ENCODE measurements around the gene NKX1-2. TPM values are rescaled to one million over a fixed set of nuclear protein-coding genes. Genes with fewer than 3 reads are reported as not detected.
A peak's percentile ranks its signal among the peaks of the same experiment; 100 is the strongest.

Gene NKX1-2
- total RNA-seq, 4 donors from 2014 or later = not detected

- DNase-seq = peak; percentile 91
- intact Hi-C loops (cut with DNase I; ENCODE audit: low total_unique reads) = no loop called here
- Histone ChIP-seq H3K36me3 (no peaks in the 10 kb centered on the region), H3K27ac (peak within 1 kb of the TSS; percentile 88 to 94 (median 91)), H3K4me3 (peak within 1 kb of the TSS; percentile 71 to 87 (median 81)), H3K4me1 (peaks cover 5 to 20% (median 16%) of the 10 kb centered on the region in 4 donors), H3K9me3 (no peaks in the 10 kb centered on the region), H3K27me3 (no peaks in the 10 kb centered on the region)
- 0 to 1% methylated on average over 7 to 37 of the region's 81 CpGs for WGBS, 2 donors (ENCODE audit: low coverage in 1 of 2)
- in situ Hi-C loops (cut with MboI; ENCODE audit: low pct_ligation_motif_present in 1 of 4, low pct_unique_long_range_greater_than_20kb in 1 of 4, low sequenced_read_pairs in 3 of 4) = no loop called here
- no peak for TF ChIP-seq EP300 (IDR thresholded peaks at IDR 0.05; ENCODE audit: low read depth)
- peak in 1 of 3 donors; percentile 63 for TF ChIP-seq POLR2AphosphoS5 (IDR thresholded peaks at IDR 0.05)
- TF ChIP-seq POLR2A (IDR thresholded peaks at IDR 0.05) = peak; percentile 43
- peak in 4 of 5 experiments; percentile 43 to 64 (median 52) for TF ChIP-seq CTCF (IDR thresholded peaks at IDR 0.05)
These were observed 12.0 kb upstream of the NKX1-2 start, which contains the start of gene LHPP for GRCh38 chr10:124461642-124462347. Gene LHPP (plus strand): TSS chr10:124461823. CDS start chr10:124461863, 40 bp downstream.

GRCh38 chr10:124460144-124460543 lies 10.3 kb upstream of the NKX1-2 start:
- Histone ChIP-seq H3K27me3 (peaks cover 13% of the 10 kb centered on the region), H3K4me3 (no peak overlapping the region), H3K4me1 (peaks cover 5 to 16% (median 13%) of the 10 kb centered on the region in 4 donors), H3K9me3 (no peaks in the 10 kb centered on the region), H3K36me3 (no peaks in the 10 kb centered on the region), H3K27ac (no peak overlapping the region)
- intact Hi-C loops (cut with DNase I; ENCODE audit: low total_unique reads) = no loop called here
- TF ChIP-seq POLR2AphosphoS5 (IDR thresholded peaks at IDR 0.05) (no peak), CTCF (IDR thresholded peaks at IDR 0.05) (no peak), POLR2A (IDR thresholded peaks at IDR 0.05) (no peak)
- no peak for DNase-seq
- WGBS, 2 donors (ENCODE audit: low coverage in 1 of 2) = 84% methylated on average over 4 of the region's 5 CpGs; no CpG with 5 or more reads in 1 of the 2 donors
- in situ Hi-C loops (cut with MboI; ENCODE audit: low pct_ligation_motif_present in 1 of 4, low pct_unique_long_range_greater_than_20kb in 1 of 4, low sequenced_read_pairs in 3 of 4) = no loop called here

- TF ChIP-seq EP300 (IDR thresholded peaks at IDR 0.05; ENCODE audit: low read depth) (no peak), POLR2AphosphoS5 (IDR thresholded peaks at IDR 0.05) (no peak), POLR2A (IDR thresholded peaks at IDR 0.05) (no peak), CTCF (IDR thresholded peaks at IDR 0.05) (no peak)
- WGBS, 2 donors (ENCODE audit: low coverage in 1 of 2) = 44 to 46% methylated on average over 1 of the region's 1 CpG
- H3K36me3 ChIP-seq = no peaks in the 10 kb centered on the region
- H3K4me1 ChIP-seq = peaks cover 5 to 13% (median 11%) of the 10 kb centered on the region in 4 donors
- peaks cover 21% of the 10 kb centered on the region for H3K27me3 ChIP-seq
- no peak overlapping the region for H3K27ac ChIP-seq
- no peak overlapping the region for H3K4me3 ChIP-seq
- H3K9me3 ChIP-seq = no peaks in the 10 kb centered on the region
- in situ Hi-C loops (cut with MboI; ENCODE audit: low pct_ligation_motif_present in 1 of 4, low pct_unique_long_range_greater_than_20kb in 1 of 4, low sequenced_read_pairs in 3 of 4) (no loop called here), intact Hi-C loops (cut with DNase I; ENCODE audit: low total_unique reads) (no loop called here)
- DNase-seq = no peak
These were observed 9.6 kb upstream of the NKX1-2 start for GRCh38 chr10:124459395-124459794.

- in situ Hi-C loops (cut with MboI; ENCODE audit: low pct_ligation_motif_present in 1 of 4, low pct_unique_long_range_greater_than_20kb in 1 of 4, low sequenced_read_pairs in 3 of 4) (no loop called here), intact Hi-C loops (cut with DNase I; ENCODE audit: low total_unique reads) (no loop called here)
- no peaks in the 10 kb centered on the region for H3K36me3 ChIP-seq
- no peak overlapping the region for H3K4me3 ChIP-seq
- WGBS, 2 donors (ENCODE audit: low coverage in 1 of 2) = 75% methylated on average over 2 of the region's 2 CpGs; no CpG with 5 or more reads in 1 of the 2 donors
- H3K4me1 ChIP-seq = peaks cover 5 to 13% (median 11%) of the 10 kb centered on the region in 4 donors
- TF ChIP-seq POLR2A (IDR thresholded peaks at IDR 0.05) (no peak), EP300 (IDR thresholded peaks at IDR 0.05; ENCODE audit: low read depth) (no peak), POLR2AphosphoS5 (IDR thresholded peaks at IDR 0.05) (no peak), CTCF (IDR thresholded peaks at IDR 0.05) (no peak)
- no peaks in the 10 kb centered on the region for H3K9me3 ChIP-seq
- H3K27ac ChIP-seq = no peak overlapping the region
- no peak for DNase-seq
- H3K27me3 ChIP-seq = peaks cover 26% of the 10 kb centered on the region
These were observed 9.1 kb upstream of the NKX1-2 start for GRCh38 chr10:124458889-124459288.

All from transverse colon (tissue), 4 donors.